Fibroblast of the aortic adventitia (primary cell): ENCODE data around the gene ARHGAP42. TPM values are rescaled to one million over a fixed set of nuclear protein-coding genes. Genes with fewer than 3 reads are reported as not detected.

Experiments used
- DNase-seq: peaks from one replicate; pipeline ENCODE4 v3.0.0-alpha.2; 2010; ENCODE audit warnings: low read depth
- H3K4me3 ChIP-seq: 2 replicates; pipeline ENCODE4 v1.5.1; 2011; ENCODE audit warnings: low read depth, mild to moderate bottlenecking, control low read depth, low read length, moderate library complexity
- total RNA-seq: library from RNA; depleted of rRNA; stranded (reverse); fragments of >200 nt; gene quantifications from 2 replicates; pipeline ENCODE4 v1.2.3, GENCODE V29; 2012; ENCODE audit warnings: low replicate concordance
- TF ChIP-seq, protein P1 (sequence below): IDR thresholded peaks from 2 replicates; pipeline ENCODE4 v1.5.1; 2011; ENCODE audit warnings: mild to moderate bottlenecking, low read length, control low read depth, inconsistent platforms; ENCODE audit not compliant: insufficient read depth

Gene ARHGAP42
- total RNA-seq, 1 donor, result 12.6 TPM

DNA sequence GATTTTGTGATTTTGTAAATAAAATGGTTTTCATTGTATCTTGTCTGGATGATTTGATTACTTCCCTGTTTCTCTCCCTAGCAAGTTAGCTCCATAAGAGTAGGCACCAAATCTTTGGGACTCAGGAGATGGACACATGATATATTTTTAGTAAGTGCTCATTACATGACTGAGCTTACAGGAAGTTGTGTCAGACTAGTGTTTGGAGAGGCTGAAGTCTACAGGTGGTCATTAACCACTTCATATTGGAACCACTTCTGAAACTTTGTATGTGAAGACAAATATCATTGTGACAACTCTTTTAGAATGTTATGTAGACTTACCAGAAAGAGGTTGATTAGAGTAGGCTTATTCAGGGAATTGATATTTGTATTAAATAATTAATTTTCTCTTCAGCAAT is 19.1 kb downstream of the ARHGAP42 start:
- TF ChIP-seq, protein P1, sequence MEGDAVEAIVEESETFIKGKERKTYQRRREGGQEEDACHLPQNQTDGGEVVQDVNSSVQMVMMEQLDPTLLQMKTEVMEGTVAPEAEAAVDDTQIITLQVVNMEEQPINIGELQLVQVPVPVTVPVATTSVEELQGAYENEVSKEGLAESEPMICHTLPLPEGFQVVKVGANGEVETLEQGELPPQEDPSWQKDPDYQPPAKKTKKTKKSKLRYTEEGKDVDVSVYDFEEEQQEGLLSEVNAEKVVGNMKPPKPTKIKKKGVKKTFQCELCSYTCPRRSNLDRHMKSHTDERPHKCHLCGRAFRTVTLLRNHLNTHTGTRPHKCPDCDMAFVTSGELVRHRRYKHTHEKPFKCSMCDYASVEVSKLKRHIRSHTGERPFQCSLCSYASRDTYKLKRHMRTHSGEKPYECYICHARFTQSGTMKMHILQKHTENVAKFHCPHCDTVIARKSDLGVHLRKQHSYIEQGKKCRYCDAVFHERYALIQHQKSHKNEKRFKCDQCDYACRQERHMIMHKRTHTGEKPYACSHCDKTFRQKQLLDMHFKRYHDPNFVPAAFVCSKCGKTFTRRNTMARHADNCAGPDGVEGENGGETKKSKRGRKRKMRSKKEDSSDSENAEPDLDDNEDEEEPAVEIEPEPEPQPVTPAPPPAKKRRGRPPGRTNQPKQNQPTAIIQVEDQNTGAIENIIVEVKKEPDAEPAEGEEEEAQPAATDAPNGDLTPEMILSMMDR, result no peak
- DNase-seq, result no peak
- no peak overlapping the region for H3K4me3 ChIP-seq

DNA sequence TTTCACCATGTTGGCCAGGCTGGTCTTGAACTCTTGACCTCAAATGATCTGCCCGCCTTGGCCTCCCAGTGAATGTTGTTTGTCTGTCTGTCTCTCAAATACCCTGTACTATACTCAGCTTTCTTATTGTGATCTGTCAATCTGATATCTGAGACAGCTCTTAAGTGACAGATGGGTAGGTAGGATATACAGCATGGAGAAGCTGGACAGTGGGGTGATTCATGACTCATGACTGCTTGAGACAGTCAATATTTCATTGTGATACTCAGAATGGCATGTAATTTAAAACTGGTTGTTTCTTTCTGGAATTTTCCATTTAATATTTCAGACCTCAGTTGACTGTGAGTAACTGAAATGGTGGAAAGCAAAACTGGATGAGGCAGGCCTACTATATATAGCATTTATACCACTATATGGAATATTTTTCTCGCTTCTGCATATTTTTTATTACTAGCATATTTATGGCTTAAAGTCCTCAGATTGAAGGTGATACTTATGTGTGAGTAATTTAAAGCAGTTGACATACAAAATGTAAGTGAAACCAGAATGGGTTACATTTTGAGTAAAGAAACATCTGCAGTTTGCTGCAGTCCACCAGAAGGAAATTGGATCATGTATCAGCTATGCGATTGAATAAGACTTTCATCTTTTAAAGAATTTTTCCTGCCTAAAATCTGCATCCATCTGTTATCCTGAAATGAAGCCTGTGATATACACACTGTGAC is 22.3 kb downstream of the ARHGAP42 start:
- DNase-seq, result no peak
- TF ChIP-seq, protein P1, result no peak
- no peak overlapping the region for H3K4me3 ChIP-seq

DNA sequence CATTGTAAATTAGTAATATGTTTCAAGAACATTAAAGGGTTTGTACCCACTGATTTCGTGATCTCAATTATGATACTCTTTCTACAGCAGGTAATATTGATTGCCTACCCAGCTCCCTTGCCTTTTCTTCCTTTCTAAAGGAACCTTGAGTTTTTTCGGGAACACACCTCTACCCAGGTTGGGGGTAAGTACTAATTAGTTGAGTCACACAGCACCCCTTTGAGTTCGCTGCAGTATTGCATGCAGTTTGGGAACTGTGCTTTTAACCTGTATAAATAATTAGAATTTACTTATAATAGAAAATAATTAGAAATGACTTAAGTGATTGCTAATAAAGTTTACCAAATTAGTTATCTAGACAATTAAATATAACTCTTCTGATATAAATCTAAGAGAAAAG is 24.9 kb downstream of the ARHGAP42 start:
- H3K4me3 ChIP-seq, result no peak overlapping the region
- no peak for DNase-seq
- TF ChIP-seq, protein P1, result no peak

DNA sequence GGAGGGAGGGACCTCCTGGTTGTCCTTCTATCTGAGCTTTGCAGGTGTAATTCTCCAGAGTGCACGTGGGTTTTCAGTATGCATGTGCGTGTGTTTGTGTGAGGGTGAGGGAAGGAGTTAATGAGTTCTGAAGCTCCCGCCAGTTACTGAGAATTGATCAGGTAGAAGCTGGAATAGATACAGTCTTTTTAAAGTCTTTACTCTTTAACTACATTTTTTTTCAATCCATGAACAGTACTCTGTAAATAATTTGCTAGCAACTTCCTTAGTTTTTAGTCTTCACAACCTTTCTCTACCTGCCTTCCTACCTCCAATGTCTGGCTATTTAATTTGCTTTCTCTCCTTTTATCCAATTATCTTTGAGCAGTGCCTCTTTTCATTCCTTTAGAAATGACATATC is 25.5 kb downstream of the ARHGAP42 start:
- H3K4me3 ChIP-seq, result no peak overlapping the region
- TF ChIP-seq, protein P1, result no peak
- DNase-seq, result no peak

DNA sequence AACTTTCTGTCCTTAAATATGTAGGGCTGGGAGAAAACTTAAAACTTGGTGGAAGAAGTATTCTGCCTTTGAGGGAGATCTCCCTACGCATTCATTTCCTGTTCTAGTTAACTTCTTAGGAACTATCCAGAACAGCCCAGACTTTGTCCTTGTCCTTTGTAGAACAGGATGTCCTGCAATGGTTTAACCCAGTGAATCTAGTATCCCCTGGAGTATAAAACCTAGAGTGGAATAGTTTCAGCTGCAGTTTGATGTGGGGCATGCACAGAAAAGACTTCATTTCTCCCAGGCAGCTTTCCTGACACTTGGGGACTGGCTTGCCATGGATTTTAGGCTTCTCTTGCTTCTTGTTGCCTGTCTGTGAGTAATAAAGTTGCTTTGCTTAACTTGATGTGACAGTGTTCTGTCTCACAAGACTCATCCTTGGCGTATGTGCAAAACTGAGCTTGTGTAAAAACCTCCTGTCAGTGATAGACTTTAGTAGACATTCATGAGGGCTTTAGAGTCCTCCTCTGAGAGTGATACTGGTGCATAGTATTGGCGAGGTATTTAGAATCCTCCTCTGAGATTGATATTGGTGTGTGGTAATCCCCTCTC is 28.2 kb downstream of the ARHGAP42 start:
- no peak for DNase-seq
- H3K4me3 ChIP-seq, result no peak overlapping the region
- TF ChIP-seq, protein P1, result no peak

DNA sequence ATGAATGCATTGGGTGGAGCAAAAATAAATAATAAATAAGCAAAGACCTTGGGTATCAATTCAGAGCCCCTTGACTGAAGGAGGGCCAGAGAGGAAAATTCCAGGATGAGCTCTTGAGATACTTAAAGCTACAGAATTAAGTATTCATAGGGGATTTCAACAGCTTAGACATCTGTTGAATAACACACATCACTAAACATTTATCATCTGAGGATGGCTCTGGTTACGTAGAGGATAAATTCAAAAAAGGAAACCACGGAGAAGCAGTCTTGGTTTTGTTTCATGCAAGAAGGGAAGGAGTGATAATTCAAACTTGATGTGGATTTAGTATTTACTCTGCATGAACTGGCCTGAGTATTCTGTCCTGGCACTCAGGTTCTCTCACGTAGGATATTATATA is 29.8 kb downstream of the ARHGAP42 start:
- TF ChIP-seq, protein P1, result no peak
- H3K4me3 ChIP-seq, result no peak overlapping the region
- no peak for DNase-seq
